Measurements from ENCODE around the gene RASD1. TPM values are rescaled to one million over a fixed set of nuclear protein-coding genes. Genes with fewer than 3 reads are reported as not detected.

RASD1 gene
- total and polyA plus RNA-seq, 4 donors: 0.89 to 46.7 (median 14.7) TPM

- no peaks in the 10 kb centered on the region for H3K9me3 ChIP-seq (ENCODE audit: control insufficient read depth in 4 of 4, low read length in 3 of 4)
- DNase-seq (ENCODE audit: low spot score): no peak
- TF ChIP-seq ATF3 (IDR thresholded peaks at IDR 0.05) (no peak), YY1 (IDR thresholded peaks at IDR 0.05) (no peak), GABPA (IDR thresholded peaks at IDR 0.05 in 1 of 2, conservative IDR thresholded peaks at IDR 0.05 in 1 of 2) (no peak), MAX (IDR thresholded peaks at IDR 0.05) (no peak), RXRA (IDR thresholded peaks at IDR 0.05) (no peak), EGR1 (IDR thresholded peaks at IDR 0.05; ENCODE audit: low read depth in 2 of 2) (no peak), NR2F2 (IDR thresholded peaks at IDR 0.05) (no peak), HNF4G (IDR thresholded peaks at IDR 0.05) (no peak), FOXA1 (IDR thresholded peaks at IDR 0.05) (no peak), FOXA2 (IDR thresholded peaks at IDR 0.05) (no peak), HNF4A (conservative IDR thresholded peaks at IDR 0.05) (no peak), ZBTB33 (IDR thresholded peaks at IDR 0.05) (no peak), REST (IDR thresholded peaks at IDR 0.05) (no peak)
- no peaks in the 10 kb centered on the region for H3K27me3 ChIP-seq (ENCODE audit: control insufficient read depth in 4 of 4, insufficient read depth in 4 of 4, low read length in 3 of 4)
- peaks cover 3 to 28% (median 8%) of the 10 kb centered on the region in 4 donors for H3K36me3 ChIP-seq (ENCODE audit: control insufficient read depth in 4 of 4, insufficient read depth in 3 of 4, low read depth in 1 of 4, low read length in 3 of 4)
- no peaks in the 10 kb centered on the region for H3K4me1 ChIP-seq (ENCODE audit: control insufficient read depth in 4 of 4, insufficient read depth in 4 of 4, low read length in 3 of 4)
- H3K9ac ChIP-seq (ENCODE audit: low read depth in 1 of 2, low read length in 2 of 2): no peak overlapping the region
- WGBS: 90% methylated on average over 20 of the region's 20 CpGs
- H3K4me3 ChIP-seq (ENCODE audit: low read depth in 1 of 3, low read length in 3 of 3): no peak overlapping the region
- no peak overlapping the region for H3K27ac ChIP-seq (ENCODE audit: low read depth in 1 of 2, low read length in 2 of 2)
Measured at GRCh38 chr17:17510456-17511292, 14.5 kb upstream of the RASD1 start.

GRCh38 chr17:17509601-17510425 lies 13.6 kb upstream of the RASD1 start:
- TF ChIP-seq EGR1 (IDR thresholded peaks at IDR 0.05; ENCODE audit: low read depth in 2 of 2) (no peak), FOXA1 (IDR thresholded peaks at IDR 0.05) (no peak), RXRA (IDR thresholded peaks at IDR 0.05) (no peak), HNF4G (IDR thresholded peaks at IDR 0.05) (no peak)
- Histone ChIP-seq H3K9me3 (ENCODE audit: control insufficient read depth in 4 of 4, low read length in 3 of 4) (no peaks in the 10 kb centered on the region), H3K9ac (ENCODE audit: low read depth in 1 of 2, low read length in 2 of 2) (no peak overlapping the region), H3K4me1 (ENCODE audit: control insufficient read depth in 4 of 4, insufficient read depth in 4 of 4, low read length in 3 of 4) (no peaks in the 10 kb centered on the region), H3K36me3 (ENCODE audit: control insufficient read depth in 4 of 4, insufficient read depth in 3 of 4, low read depth in 1 of 4, low read length in 3 of 4) (peaks cover 3 to 28% (median 9%) of the 10 kb centered on the region in 4 donors), H3K27me3 (ENCODE audit: control insufficient read depth in 4 of 4, insufficient read depth in 4 of 4, low read length in 3 of 4) (no peaks in the 10 kb centered on the region), H3K4me3 (ENCODE audit: low read depth in 1 of 3, low read length in 3 of 3) (no peak overlapping the region), H3K27ac (ENCODE audit: low read depth in 1 of 2, low read length in 2 of 2) (no peak overlapping the region)
- no peak for DNase-seq (ENCODE audit: low spot score)
- 93% methylated on average over 21 of the region's 21 CpGs for WGBS

All from liver (tissue), 9 donors.